Cardiac fibroblast (primary cell): ENCODE results near the gene C1orf87.

Source experiments
- DNase-seq, 2 donors: peaks; one replicate each; pipeline versions ENCODE4 v3.0.0 to v3.0.0-alpha.2; 2010; ENCODE audit warnings: low read depth in 2 of 2
- H3K4me3 ChIP-seq, 2 donors: replicated peaks in 1 of 2; 1 replicate in 1 of 2; 2 replicates in 1 of 2; pipeline ENCODE4 v1.5.1; 2011; ENCODE audit warnings: low read depth in 2 of 2, low read length in 2 of 2, mild to moderate bottlenecking in 2 of 2, moderate library complexity in 1 of 2
- TF ChIP-seq, protein P1 (sequence below): IDR thresholded peaks from one replicate; pipeline ENCODE4 v1.5.1; 2011; ENCODE audit warnings: low read depth, mild to moderate bottlenecking, low read length, inconsistent platforms

Gene C1orf87

DNA sequence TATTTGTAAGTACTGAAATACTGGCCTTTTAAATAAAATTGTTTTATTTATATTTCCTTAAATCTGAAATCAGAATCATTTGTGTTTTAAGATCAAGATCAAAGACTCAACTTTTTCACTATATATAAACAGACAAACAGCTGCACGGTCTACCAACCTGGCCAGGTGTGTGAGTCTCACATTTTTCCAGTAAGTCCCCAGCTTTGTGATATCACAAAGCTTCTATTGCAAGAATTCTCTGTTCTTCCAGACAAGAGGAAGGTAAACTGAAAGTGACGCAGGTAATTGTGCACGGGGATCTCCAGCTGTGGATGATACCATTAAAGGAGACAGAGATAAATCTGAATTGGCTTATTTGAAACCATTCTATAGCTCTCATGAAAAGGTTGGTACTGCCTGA lies 105.8 kb downstream of the C1orf87 start:
- H3K4me3 ChIP-seq = no peak overlapping the region
- DNase-seq = no peak
- TF ChIP-seq, protein P1, sequence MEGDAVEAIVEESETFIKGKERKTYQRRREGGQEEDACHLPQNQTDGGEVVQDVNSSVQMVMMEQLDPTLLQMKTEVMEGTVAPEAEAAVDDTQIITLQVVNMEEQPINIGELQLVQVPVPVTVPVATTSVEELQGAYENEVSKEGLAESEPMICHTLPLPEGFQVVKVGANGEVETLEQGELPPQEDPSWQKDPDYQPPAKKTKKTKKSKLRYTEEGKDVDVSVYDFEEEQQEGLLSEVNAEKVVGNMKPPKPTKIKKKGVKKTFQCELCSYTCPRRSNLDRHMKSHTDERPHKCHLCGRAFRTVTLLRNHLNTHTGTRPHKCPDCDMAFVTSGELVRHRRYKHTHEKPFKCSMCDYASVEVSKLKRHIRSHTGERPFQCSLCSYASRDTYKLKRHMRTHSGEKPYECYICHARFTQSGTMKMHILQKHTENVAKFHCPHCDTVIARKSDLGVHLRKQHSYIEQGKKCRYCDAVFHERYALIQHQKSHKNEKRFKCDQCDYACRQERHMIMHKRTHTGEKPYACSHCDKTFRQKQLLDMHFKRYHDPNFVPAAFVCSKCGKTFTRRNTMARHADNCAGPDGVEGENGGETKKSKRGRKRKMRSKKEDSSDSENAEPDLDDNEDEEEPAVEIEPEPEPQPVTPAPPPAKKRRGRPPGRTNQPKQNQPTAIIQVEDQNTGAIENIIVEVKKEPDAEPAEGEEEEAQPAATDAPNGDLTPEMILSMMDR = no peak

DNA sequence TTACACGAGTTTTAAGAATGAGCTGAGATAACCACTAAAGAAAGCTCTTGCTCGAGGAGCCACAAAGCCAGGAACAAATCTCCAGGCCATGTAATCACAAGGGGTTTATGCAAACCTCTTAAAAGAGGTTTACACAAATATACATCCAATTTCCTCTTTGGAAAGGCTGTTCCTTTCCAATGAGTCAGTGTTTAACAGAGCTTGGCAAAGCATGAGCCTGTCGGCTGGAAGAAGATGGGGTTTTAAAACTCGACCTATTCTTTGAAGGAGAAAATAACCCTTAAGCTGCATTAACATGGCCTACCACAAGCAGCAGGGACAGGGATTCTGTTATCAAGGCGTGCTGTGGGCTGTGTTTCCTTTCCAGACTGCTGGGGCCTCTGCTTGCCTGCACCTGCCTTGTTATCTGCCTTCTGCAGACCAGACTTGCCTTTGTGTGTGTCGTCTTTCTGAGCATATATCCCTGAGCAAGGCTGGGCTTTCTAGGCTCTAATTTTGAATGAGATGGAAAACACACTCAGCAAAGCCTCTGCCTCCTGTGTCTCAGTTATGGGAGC lies 106.4 kb downstream of the C1orf87 start:
- H3K4me3 ChIP-seq = no peak overlapping the region
- DNase-seq = no peak
- TF ChIP-seq, protein P1 = no peak

DNA sequence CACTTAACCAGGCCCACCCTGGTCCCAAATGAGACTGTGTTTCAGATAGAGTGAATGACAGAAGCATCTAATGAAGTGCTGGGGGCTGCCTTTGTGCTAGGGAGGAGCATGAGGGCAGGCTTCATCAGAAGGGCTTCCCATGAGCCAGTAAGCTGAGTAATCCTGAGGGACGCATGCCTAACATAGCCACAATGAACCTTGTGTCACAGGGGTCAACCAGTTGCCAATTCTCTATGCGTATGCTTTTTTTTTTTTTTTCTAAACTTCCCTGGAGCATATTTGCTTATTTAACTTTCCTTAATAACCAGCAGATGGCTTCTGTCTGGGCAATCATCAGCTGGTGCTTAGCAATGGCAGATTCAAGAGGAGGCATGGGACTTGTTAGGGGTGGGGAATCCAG lies 121.5 kb downstream of the C1orf87 start:
- TF ChIP-seq, protein P1 = no peak
- H3K4me3 ChIP-seq = no peak overlapping the region
- peak in 1 of 2 donors; percentile 35 for DNase-seq

DNA sequence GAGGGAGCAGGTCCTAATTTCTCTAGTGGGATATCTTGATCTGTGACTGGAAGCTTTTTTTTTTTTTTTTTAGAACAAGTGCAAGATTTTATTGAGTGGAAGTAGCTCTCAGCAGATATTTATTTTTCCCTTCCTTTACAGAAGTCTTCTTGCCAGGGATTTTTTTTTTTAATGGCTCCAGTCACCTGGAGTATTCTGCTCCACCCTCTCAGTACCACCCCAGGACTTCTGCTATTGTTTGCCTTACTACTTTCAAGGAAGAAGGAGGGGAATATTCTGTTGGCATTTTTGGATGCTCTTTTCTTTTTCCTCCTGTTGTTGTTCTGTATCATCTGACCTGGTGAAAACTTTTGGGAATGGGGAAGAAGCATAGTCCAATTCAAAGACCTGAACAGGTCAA lies 123.9 kb downstream of the C1orf87 start:
- TF ChIP-seq, protein P1 = no peak
- DNase-seq = no peak
- H3K4me3 ChIP-seq = no peak overlapping the region

DNA sequence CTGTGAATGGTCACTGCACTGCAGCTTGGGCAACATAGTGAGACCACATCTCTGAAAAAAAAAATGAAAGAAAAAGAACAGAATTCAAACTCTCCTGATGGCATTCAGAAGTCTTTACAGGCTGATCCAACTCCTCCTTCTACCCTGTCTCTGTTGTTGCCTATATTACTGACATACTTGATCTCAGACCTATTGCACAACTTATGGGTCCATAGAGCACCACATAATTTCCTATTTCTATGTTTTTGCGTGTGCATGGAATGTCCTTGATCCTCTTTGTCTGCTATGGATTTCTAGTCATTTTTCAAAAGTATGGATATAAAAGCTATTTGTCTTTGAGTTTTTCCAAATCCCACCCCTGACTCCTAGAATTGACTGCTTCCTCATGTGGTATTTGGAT lies 124.6 kb downstream of the C1orf87 start:
- TF ChIP-seq, protein P1 = no peak
- DNase-seq = no peak

DNA sequence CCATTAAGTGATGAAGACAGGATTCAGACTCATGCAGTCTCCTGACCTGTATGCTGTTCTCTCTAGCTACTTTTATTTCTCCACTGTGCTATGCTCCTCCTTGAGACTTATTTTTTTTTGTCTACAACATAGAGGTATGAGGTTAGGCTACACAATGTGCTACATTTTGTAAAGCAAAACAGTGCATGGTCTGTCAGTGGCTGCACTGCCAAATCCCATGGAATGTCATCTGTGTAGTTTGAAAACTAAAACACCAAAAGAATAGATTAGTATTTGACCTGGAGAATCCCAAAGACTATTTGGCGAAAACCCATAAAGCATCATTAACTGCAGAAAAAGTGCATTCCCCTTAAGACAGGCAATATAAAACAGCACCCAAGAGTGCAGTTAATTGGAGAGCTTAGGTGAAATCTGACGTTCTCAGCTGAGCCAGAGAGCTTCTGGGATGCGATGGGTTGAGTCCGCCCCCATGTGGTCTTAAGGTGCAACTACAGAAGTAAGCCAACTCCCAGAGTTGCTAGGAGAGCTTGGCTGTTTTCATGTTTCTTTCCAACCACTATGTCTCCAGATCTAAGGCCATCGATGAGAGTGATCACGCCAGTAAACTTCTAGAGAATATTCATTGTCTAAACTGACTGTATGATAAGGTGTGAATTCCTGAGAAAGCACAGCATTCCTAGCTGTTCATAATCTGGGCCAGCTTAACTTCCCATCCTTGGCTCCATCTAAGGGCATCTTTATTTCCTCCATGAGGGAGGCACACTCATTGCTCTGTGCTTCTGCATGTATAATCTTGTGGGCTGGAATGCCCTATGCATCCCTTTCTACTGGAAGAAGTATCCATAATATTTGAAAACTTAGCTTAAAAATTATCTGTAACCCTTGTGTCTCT lies 126.3 kb downstream of the C1orf87 start:
- peak; percentile 77 to 80 for DNase-seq
- no peak overlapping the region for H3K4me3 ChIP-seq
- TF ChIP-seq, protein P1 = peak; percentile 92

More for the DNA sequence above, 124.6 kb downstream of the C1orf87 start:
- H3K4me3 ChIP-seq = no peak overlapping the region
